Measurements from ENCODE around the gene OR4D9. TPM values are rescaled to one million over a fixed set of nuclear protein-coding genes. Genes with fewer than 3 reads are reported as not detected.
A peak's percentile ranks its signal among the peaks of the same experiment; 100 is the strongest.

Gene OR4D9
- total and polyA plus RNA-seq, 7 experiments from 2014 or later, result not detected

- DNase-seq, result no peak
- Mint-ChIP-seq H3K27ac (peak overlapping the region; percentile 87 to 99 (median 96)), H3K36me3 (peaks cover 0 to 5% (median 0%) of the 10 kb centered on the region in 5 donors), H3K4me1 (peaks cover 32 to 66% (median 56%) of the 10 kb centered on the region in 7 donors), H3K27me3 (peaks cover 0 to 21% (median 0%) of the 10 kb centered on the region in 5 donors), H3K4me3 (peak overlapping the region; percentile 81 to 99 (median 96)), H3K9me3 (peaks cover 0 to 11% (median 0%) of the 10 kb centered on the region in 11 donors)
- peaks cover 26 to 29% of the 10 kb centered on the region in 2 donors for H3K4me1 ChIP-seq (ENCODE audit: control insufficient read depth in 2 of 2, insufficient read depth in 2 of 2, low read length in 2 of 2)
- POLR2A ChIA-PET, result interaction anchor here (0.6 to 4.9 kb wide), 11 partner anchors 10 to 1893 kb away, joined by 3 to 32 read pairs (median 5); partner anchors contain the start of genes OSBP and PATL1
- H3K4me3 ChIP-seq (ENCODE audit: low read length), result peak overlapping the region; percentile 98
- no peak for ATAC-seq
- H3K9me3 ChIP-seq (ENCODE audit: control insufficient read depth in 2 of 3, low read length in 3 of 3), result no peaks in the 10 kb centered on the region
- H3K27ac ChIP-seq (ENCODE audit: low read depth, low read length), result no peak overlapping the region
- CTCF ChIA-PET, result interaction anchor here (1.1 kb wide), 2 partner anchors 23 to 389 kb away, joined by 3 to 6 read pairs; no protein-coding TSS in a partner anchor
- intact Hi-C loops (cut with micrococcal nuclease), result loop anchor here (1.0 to 10.0 kb wide), 7 partner anchors 10 to 417 kb away; partner anchors contain the start of genes DTX4 (in 2 of the 2), FAM111A (in 1 of the 2) and OSBP (in 1 of the 2)
- no peaks in the 10 kb centered on the region for H3K27me3 ChIP-seq (ENCODE audit: control insufficient read depth in 2 of 2, insufficient read depth in 2 of 2, low read length in 2 of 2)
- peaks cover 0 to 4% (median 0%) of the 10 kb centered on the region in 3 experiments for H3K36me3 ChIP-seq (ENCODE audit: control insufficient read depth in 2 of 3, insufficient read depth in 3 of 3, low read length in 3 of 3)
Observed at GRCh38 chr11:59559886-59560285, 48.5 kb downstream of the OR4D9 start.

DNA sequence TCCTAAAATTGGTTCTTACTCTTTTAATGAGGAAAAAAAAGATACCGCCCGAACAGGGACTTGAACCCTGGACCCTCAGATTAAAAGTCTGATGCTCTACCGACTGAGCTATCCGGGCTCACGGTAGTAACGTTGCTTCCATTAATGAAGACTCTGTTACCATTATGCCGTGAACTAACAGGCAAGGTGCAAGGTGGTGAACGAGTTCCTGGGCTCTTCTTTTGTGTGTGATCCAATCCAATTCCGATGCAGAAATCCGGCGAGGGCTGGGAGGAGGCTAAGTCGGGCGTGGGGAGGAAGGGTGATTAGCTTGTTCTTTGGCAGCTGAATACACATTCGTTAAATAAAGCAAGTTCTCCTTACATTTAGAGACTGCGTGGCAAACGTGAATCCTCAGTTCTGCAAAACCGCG, 49.0 kb downstream of the OR4D9 start:
- POLR2A ChIA-PET, result interaction anchor here (0.6 to 4.9 kb wide), 13 partner anchors 8 to 1894 kb away, joined by 3 to 32 read pairs (median 5); partner anchors contain the start of genes OSBP and PATL1
- Histone ChIP-seq H3K27me3 (ENCODE audit: control insufficient read depth in 2 of 2, insufficient read depth in 2 of 2, low read length in 2 of 2) (no peaks in the 10 kb centered on the region), H3K36me3 (ENCODE audit: control insufficient read depth in 2 of 3, insufficient read depth in 3 of 3, low read length in 3 of 3) (peaks cover 0 to 4% (median 0%) of the 10 kb centered on the region in 3 experiments), H3K9me3 (ENCODE audit: control insufficient read depth in 2 of 3, low read length in 3 of 3) (no peaks in the 10 kb centered on the region), H3K27ac (ENCODE audit: low read depth, low read length) (peak overlapping the region; percentile 72), H3K4me1 (ENCODE audit: control insufficient read depth in 2 of 2, insufficient read depth in 2 of 2, low read length in 2 of 2) (peaks cover 26 to 29% of the 10 kb centered on the region in 2 donors), H3K4me3 (ENCODE audit: low read length) (peak overlapping the region; percentile 98)
- ATAC-seq, result peak; percentile 76
- Mint-ChIP-seq H3K4me3 (peak overlapping the region; percentile 81 to 99 (median 96)), H3K4me1 (peaks cover 32 to 67% (median 56%) of the 10 kb centered on the region in 7 donors), H3K9me3 (peaks cover 0 to 11% (median 0%) of the 10 kb centered on the region in 11 donors), H3K36me3 (peaks cover 0 to 5% (median 0%) of the 10 kb centered on the region in 5 donors), H3K27ac (peak overlapping the region; percentile 87 to 99 (median 96)), H3K27me3 (peaks cover 0 to 20% (median 0%) of the 10 kb centered on the region in 5 donors)
- peak in 8 of 9 donors; percentile 41 to 85 (median 80) for DNase-seq
- intact Hi-C loops (cut with micrococcal nuclease), result loop anchor here (1.0 to 5.0 kb wide), 6 partner anchors 10 to 417 kb away; partner anchors contain the start of genes DTX4 (in 1 of the 2), FAM111A (in 1 of the 2) and OSBP (in 1 of the 2)
- CTCF ChIA-PET, result interaction anchor here (1.1 kb wide), 2 partner anchors 23 to 389 kb away, joined by 3 to 6 read pairs; no protein-coding TSS in a partner anchor

DNA sequence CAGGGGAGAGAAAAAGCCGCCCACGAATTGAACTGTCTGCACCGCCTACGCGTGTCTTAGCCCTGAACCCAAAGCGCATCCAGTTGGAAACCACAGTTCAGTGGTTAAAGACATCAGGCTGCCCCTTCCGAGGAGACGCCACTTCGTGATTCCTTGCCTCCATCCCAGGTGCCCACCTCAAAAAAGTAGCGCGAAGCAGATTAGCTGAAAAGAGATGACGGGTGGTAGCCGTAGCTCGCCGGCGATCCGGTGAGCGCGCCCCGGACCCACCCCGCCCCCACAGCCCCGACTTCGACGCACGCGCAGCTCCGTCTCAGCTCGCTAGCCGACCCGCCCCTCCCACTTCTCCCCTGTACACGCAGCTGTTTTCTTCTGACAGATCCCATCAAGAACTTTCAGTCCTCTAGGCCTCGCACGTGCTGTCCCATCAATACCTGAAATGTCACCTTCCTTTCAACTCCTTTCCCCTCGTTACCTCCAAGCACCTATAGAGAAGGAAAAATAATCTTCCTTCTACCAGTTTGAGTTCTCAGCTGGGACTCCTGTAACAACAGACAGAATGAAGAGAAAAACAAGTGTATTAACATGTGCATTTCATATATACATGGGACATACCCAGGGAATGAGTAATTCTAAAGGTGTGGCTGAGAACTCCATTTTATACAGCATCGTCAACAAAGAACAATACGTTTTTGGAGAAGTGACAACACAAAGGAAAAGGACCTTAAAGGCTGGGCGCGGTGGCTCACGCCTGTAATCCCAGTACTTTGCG, 49.5 kb downstream of the OR4D9 start:
- H3K36me3 ChIP-seq (ENCODE audit: control insufficient read depth in 2 of 3, insufficient read depth in 3 of 3, low read length in 3 of 3), result peaks cover 0 to 4% (median 0%) of the 10 kb centered on the region in 3 experiments
- peaks cover 0 to 14% (median 0%) of the 10 kb centered on the region in 5 donors for H3K27me3 Mint-ChIP-seq
- DNase-seq, result peak; percentile 59 to 82 (median 78)
- H3K36me3 Mint-ChIP-seq, result peaks cover 0 to 5% (median 0%) of the 10 kb centered on the region in 5 donors
- H3K9me3 ChIP-seq (ENCODE audit: control insufficient read depth in 2 of 3, low read length in 3 of 3), result no peaks in the 10 kb centered on the region
- H3K4me3 Mint-ChIP-seq, result peak overlapping the region; percentile 81 to 99 (median 96)
- H3K27ac Mint-ChIP-seq, result peak overlapping the region; percentile 87 to 99 (median 96)
- CTCF ChIA-PET, result interaction anchor here (0.6 to 1.1 kb wide), 3 partner anchors 24 to 390 kb away, joined by 3 to 6 read pairs (median 3); no protein-coding TSS in a partner anchor
- peaks cover 20 to 26% of the 10 kb centered on the region in 2 donors for H3K4me1 ChIP-seq (ENCODE audit: control insufficient read depth in 2 of 2, insufficient read depth in 2 of 2, low read length in 2 of 2)
- POLR2A ChIA-PET, result interaction anchor here (0.6 to 4.9 kb wide), 12 partner anchors 9 to 1894 kb away, joined by 3 to 32 read pairs (median 6); partner anchors contain the start of genes OSBP and PATL1
- H3K27ac ChIP-seq (ENCODE audit: low read depth, low read length), result peak overlapping the region; percentile 72
- peaks cover 0 to 11% (median 0%) of the 10 kb centered on the region in 11 donors for H3K9me3 Mint-ChIP-seq
- peak overlapping the region; percentile 98 for H3K4me3 ChIP-seq (ENCODE audit: low read length)
- H3K27me3 ChIP-seq (ENCODE audit: control insufficient read depth in 2 of 2, insufficient read depth in 2 of 2, low read length in 2 of 2), result no peaks in the 10 kb centered on the region
- ATAC-seq, result peak; percentile 85
- intact Hi-C loops (cut with micrococcal nuclease), result loop anchor here (1.0 to 5.0 kb wide), 7 partner anchors 11 to 418 kb away; partner anchors contain the start of genes DTX4 (in 1 of the 2), FAM111A (in 1 of the 2), OSBP (in 1 of the 2) and PATL1 (in 1 of the 2)
- peaks cover 27 to 63% (median 51%) of the 10 kb centered on the region in 7 donors for H3K4me1 Mint-ChIP-seq

GRCh38 chr11:59562292-59562691, 51.0 kb downstream of the OR4D9 start:
- intact Hi-C loops (cut with micrococcal nuclease), result loop anchor here in 1 of 2 donors (5.0 kb wide), 1 partner anchor 390 kb away; the partner anchor contains the start of gene DTX4
- Mint-ChIP-seq H3K36me3 (peaks cover 0 to 5% (median 0%) of the 10 kb centered on the region in 5 donors), H3K9me3 (peaks cover 0 to 13% (median 0%) of the 10 kb centered on the region in 11 donors), H3K4me1 (peaks cover 15 to 54% (median 44%) of the 10 kb centered on the region in 7 donors), H3K27ac (peak overlapping the region; percentile 23 to 92 (median 87)), H3K4me3 (peak overlapping the region in 1 of 10 donors; percentile 69), H3K27me3 (peaks cover 0 to 7% (median 0%) of the 10 kb centered on the region in 5 donors)
- ChIA-PET CTCF (interaction anchor here (0.8 kb wide), 1 partner anchor 12 kb away, joined by 5 read pairs; no protein-coding TSS in a partner anchor), POLR2A (interaction anchor here (0.6 to 4.9 kb wide), 6 partner anchors 9 to 109 kb away, joined by 4 to 29 read pairs (median 4); partner anchors contain the start of genes OSBP and PATL1)
- ATAC-seq (no peak), DNase-seq (no peak)
- Histone ChIP-seq H3K36me3 (ENCODE audit: control insufficient read depth in 2 of 3, insufficient read depth in 3 of 3, low read length in 3 of 3) (peaks cover 0 to 4% (median 0%) of the 10 kb centered on the region in 3 experiments), H3K4me1 (ENCODE audit: control insufficient read depth in 2 of 2, insufficient read depth in 2 of 2, low read length in 2 of 2) (peaks cover 11 to 19% of the 10 kb centered on the region in 2 donors), H3K27me3 (ENCODE audit: control insufficient read depth in 2 of 2, insufficient read depth in 2 of 2, low read length in 2 of 2) (no peaks in the 10 kb centered on the region), H3K27ac (ENCODE audit: low read depth, low read length) (no peak overlapping the region), H3K9me3 (ENCODE audit: control insufficient read depth in 2 of 3, low read length in 3 of 3) (no peaks in the 10 kb centered on the region), H3K4me3 (ENCODE audit: low read length) (no peak overlapping the region)

Other genes with a start within 250 kb of the OR4D9 start
- gene OR5AN1, start 152.6 kb upstream of the OR4D9 start, total RNA-seq, result not detected
- not detected for gene OR5AN1, start 152.6 kb upstream of the OR4D9 start, polyA plus RNA-seq
- gene OR5A2, start 85.1 kb upstream of the OR4D9 start, total RNA-seq, result not detected
- not detected for gene OR5A2, start 85.1 kb upstream of the OR4D9 start, polyA plus RNA-seq
- not detected for gene OR5A1, start 75.1 kb upstream of the OR4D9 start, total RNA-seq
- not detected for gene OR5A1, start 75.1 kb upstream of the OR4D9 start, polyA plus RNA-seq
- gene OR4D6, start 54.6 kb upstream of the OR4D9 start, total RNA-seq, result not detected
- not detected for gene OR4D6, start 54.6 kb upstream of the OR4D9 start, polyA plus RNA-seq
- gene OR4D10, start 38.2 kb upstream of the OR4D9 start, total RNA-seq, result not detected
- not detected for gene OR4D10, start 38.2 kb upstream of the OR4D9 start, polyA plus RNA-seq
- not detected for gene OR4D11, start 8.0 kb upstream of the OR4D9 start, total RNA-seq
- gene OR4D11, start 8.0 kb upstream of the OR4D9 start, polyA plus RNA-seq, result not detected
- 10 to 100 TPM; 39.8 to 57.6 (median 52.4) TPM for gene OSBP, start 104.2 kb downstream of the OR4D9 start, total RNA-seq
- gene OSBP, start 104.2 kb downstream of the OR4D9 start, polyA plus RNA-seq, result 10 to 100 TPM; 21.0 to 34.5 TPM
- gene PATL1, start 157.5 kb downstream of the OR4D9 start, total RNA-seq, result 10 to 100 TPM; 40.6 to 60.1 (median 45.3) TPM
- gene PATL1, start 157.5 kb downstream of the OR4D9 start, polyA plus RNA-seq, result 1 to 10 TPM; 5.7 to 7.6 TPM
- gene OR10V1, start 202.3 kb downstream of the OR4D9 start, total RNA-seq, result not detected
- gene OR10V1, start 202.3 kb downstream of the OR4D9 start, polyA plus RNA-seq, result not detected
- gene STX3, start 243.8 kb downstream of the OR4D9 start, total RNA-seq, result 10 to 100 TPM in 4 of 5 experiments, 1 to 10 TPM in 1; 9.0 to 67.4 (median 15.1) TPM
- 1 to 10 TPM; 3.5 to 4.2 TPM for gene STX3, start 243.8 kb downstream of the OR4D9 start, polyA plus RNA-seq

Measured in naive thymus-derived CD4-positive, alpha-beta T cell (primary cell).